Hepatocyte (in vitro differentiated cells): ENCODE results near the gene PCDHGC3.

ENCODE experiments used
- CTCF ChIP-seq: fragments of 200-600 bp; sonication (generic); IDR thresholded peaks from 2 replicates; pipeline ENCODE4 v1.5.1; 2016; ENCODE audit warnings: antibody characterized with exemption, mild to moderate bottlenecking; ENCODE audit not compliant: poor library complexity
- EZH2 ChIP-seq: fragments of 200-600 bp; sonication (generic); IDR thresholded peaks from 2 replicates; pipeline ENCODE4 v1.6.1; 2016; ENCODE audit warnings: antibody characterized with exemption, mild to moderate bottlenecking, borderline replicate concordance

- TF ChIP-seq CTCF = no peak
- TF ChIP-seq EZH2 = no peak
Observed at GRCh38 chr5:141504216-141504615, 28.4 kb downstream of the PCDHGC3 start.
